Measurements from ENCODE around the gene RAP1GAP2.
A peak's percentile ranks its signal among the peaks of the same experiment; 100 is the strongest.
"Not testable (repeated sequence)": the region's sequence is repeated elsewhere in the genome, so short reads cannot be mapped to it uniquely, and the experiment has no call there.

Gene RAP1GAP2

GRCh38 chr17:3030852-3031470, 234.7 kb downstream of the RAP1GAP2 start:
- DNase-seq, result not testable (repeated sequence)

- no peak for DNase-seq
Observed at GRCh38 chr17:3032258-3033247, 236.3 kb downstream of the RAP1GAP2 start.

GRCh38 chr17:3033248-3033640, 237.0 kb downstream of the RAP1GAP2 start:
- no peak for DNase-seq

DNA sequence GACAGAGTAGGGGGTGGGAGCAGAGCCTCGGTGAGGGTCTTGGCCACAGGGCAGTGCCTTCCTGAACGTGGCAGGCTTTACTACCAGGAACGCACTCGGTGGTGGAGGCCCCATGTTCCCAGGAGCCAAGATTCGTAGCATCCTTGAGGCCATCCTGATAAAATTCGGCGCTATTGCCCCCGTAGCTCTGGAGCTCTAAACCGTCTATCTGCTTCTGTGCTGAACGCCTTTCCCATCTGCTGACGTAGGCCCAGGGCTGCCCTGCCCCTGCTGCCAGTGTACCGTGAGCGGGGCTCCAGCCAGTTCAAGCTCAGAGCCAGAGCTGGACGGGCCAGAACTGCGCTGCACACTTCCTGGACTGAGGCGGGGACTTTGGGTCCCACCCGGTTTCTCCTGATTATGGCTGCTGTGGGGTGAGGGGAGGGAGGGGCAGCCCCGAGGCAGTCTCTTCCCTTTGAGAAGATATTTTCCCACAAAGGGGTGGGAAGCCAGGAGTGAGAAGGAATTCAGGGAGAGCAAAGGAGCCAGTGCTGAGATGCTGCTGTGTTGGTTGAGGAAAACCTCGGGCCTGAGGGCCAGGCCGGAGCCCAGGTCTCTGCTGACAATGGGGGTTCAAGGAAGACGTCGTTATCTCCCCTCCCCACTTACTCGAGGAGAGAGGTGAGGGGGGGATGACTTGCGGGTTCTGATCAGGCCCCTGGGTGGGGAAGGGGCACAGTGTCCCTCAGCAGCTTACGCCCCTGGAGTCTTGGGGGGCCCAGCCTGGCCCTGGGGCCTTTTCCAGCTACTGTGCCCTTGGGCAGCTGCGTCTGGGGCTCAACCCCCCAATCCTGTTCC, 237.7 kb downstream of the RAP1GAP2 start:
- DNase-seq, result no peak

GRCh38 chr17:3034578-3034920, 238.3 kb downstream of the RAP1GAP2 start:
- DNase-seq, result no peak

DNA sequence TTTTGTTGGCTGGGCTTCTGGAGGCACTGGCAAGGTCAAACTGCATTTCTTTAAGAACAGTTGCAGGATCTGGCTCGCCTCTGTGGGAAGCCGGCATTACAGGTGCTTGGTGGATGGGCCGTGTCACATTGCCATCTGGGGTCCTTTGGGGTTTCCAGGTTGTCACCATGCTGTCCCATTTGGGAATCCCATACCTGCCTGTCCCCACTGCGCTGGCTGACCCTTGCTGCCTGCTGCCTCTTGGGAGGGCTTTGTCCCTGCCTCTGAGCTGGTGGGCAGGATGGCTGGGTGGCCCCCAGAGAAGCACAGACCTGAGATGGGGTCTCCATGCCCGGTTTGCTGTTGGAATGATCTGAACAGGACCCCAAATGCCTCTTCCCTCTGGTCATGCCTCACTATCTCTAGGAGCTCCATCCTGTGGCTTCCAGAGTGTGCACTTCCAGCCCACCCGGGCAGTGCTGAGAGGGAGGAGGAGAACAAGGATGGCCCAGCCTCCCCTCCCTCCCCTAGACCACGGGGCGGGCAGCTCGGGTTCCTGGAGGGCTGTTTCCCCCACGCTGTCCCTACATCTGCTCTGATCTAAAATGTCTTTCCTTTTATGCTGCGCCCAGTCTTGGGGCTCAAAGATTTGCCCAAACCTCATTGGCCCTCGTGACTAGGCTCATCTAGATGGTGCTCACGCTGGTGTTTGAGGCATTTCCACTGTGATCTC, 239.2 kb downstream of the RAP1GAP2 start:
- DNase-seq, result no peak

GRCh38 chr17:3035968-3036280, 239.7 kb downstream of the RAP1GAP2 start:
- no peak for DNase-seq

DNA sequence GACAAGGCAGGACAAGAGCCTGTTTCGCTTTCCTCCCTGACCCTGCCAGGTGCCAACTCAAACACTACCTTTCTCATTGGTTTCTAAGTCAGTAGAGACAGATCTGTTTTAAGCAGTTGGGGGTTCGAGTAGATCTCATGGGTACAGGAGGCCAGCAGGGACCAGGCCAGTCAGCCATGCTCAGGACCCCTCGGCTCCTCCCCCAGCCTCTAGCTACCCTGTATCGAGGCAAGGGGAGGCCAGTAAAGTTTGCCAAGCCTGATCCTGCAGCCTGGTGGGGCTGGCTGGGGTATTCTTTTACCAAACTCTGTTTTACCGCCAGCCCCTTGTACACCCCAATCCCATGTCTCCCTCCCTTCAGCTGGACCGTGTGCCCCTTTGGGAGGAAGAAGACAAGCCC, 240.6 kb downstream of the RAP1GAP2 start:
- no peak for DNase-seq

DNA sequence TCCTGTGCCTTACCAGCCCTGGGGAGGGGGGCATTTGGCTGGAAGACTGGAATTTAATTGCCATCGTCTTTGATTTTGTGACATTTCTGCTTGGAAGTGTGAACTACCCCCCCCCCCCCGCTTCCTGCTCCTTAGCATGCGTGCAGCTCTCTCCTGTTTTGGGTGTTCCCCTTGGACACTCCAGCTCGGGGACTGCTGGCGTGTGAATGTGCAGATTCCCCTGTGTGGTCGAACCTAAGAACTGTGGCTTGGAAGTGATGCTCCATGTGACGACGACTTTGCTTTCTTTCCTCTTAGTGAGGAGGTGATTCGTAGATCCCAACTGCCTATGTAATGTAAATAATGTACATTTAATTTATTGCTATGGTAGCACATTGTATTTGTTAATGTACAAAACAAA, 241.0 kb downstream of the RAP1GAP2 start:
- no peak for DNase-seq

DNA sequence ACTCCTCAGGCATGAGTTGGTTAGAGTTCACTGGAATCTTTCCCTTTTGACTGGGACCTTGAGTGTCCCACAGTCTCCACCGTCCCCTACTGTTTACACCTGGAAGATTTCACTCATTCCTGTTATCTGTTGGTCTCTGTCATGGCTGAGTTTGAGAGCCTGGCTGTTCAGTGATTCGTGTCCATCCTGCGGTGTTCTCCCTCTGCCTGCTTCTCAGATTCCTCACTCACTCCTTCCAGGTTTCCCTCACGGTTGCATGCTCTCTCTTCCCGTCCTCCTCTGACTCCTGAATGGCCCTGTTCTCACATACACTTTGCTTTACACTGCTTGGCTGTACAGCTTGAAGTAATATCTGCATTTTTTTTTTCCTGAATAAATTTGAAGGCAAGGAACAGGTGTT, 242.7 kb downstream of the RAP1GAP2 start:
- no peak for DNase-seq

GRCh38 chr17:3039736-3040135, 243.5 kb downstream of the RAP1GAP2 start:
- DNase-seq, result no peak

DNA sequence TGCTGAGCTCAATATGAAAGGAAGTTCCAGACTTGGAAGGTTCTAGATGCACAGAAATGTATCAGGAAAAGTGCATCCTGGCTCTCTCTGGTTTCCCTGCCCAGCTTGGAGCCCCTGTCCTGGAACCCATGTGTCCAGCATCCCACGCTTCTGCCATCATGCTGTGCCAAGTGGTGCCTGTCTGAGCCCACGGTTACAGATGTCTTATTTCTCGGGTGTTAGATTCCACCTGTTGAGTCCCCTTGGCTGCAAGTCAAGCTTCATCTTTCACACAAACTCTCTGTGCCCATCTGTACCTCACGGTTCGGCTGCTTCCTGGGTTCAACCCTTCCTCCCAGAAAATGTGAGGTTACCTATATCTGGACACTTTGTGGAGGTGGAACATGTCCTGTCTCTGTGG, 244.6 kb downstream of the RAP1GAP2 start:
- DNase-seq, result no peak

DNA sequence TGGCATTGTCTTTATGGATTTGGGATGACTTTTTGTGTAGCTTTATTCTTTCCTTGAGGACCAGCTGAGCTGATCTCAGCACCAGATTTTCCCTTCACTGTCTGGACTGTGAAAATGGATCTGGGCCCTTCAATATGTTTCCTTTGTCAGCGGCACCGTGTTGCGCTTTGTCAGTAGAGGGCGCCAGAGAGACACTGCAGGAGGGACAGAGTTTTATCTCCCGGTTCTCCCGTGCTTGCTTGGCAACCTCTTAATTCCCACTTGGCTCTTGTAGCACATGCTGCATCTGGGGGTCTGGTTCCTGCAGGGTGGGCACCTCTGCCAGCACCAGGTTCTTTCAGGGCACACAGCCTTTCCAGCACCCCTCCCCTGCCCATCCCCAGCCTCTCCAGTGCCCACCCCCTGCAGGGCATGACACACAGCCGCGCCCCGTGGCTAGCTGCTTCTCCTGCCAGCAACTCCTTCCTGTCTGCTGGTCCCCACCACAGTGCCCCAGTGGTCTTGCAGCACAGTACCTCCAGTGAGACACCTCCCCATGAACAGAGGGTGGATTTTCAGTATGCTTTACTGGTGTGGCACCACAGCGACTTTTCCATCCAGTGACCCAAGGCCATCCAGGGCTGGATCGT, 247.6 kb downstream of the RAP1GAP2 start:
- no peak for DNase-seq

- DNase-seq, result no peak
Observed at GRCh38 chr17:3046753-3047152, 250.5 kb downstream of the RAP1GAP2 start.

DNA sequence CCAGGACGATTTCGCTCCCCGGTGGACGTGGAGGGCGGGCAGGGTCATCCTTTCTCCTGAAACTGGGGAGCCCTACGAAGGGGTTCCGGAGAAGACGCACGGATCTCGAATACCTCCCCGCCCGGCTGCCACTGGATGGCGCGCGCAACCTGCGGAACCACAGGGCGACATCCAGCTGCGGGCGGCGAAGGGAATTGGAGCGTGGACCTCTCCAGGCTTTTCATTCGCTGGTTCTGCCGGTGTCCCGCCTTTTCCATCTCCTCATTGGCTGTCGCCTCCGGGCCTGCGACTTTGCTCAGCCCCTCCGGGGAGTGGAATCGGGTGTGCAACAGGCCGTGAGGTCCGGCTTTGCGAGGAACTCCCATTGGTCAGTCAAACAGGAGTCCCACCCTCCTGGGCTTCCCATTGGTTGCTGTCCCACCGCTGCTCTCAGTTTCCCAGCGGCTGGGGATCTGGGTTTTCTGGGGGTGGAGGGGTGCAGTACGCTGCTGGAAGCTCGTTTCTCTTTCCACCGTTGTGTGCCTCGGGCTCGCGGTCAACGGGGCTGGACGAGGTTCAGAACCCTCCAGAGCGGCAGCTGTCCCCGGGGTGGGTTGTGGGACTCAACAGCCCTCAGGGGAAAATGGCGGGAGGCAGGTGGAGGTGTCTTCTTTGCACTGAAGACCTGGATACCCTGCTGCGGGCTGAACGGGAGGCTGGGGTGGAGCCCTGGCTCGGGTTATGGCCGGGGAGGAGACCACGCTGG, 252.7 kb downstream of the RAP1GAP2 start:
- DNase-seq, result peak; percentile 62

DNA sequence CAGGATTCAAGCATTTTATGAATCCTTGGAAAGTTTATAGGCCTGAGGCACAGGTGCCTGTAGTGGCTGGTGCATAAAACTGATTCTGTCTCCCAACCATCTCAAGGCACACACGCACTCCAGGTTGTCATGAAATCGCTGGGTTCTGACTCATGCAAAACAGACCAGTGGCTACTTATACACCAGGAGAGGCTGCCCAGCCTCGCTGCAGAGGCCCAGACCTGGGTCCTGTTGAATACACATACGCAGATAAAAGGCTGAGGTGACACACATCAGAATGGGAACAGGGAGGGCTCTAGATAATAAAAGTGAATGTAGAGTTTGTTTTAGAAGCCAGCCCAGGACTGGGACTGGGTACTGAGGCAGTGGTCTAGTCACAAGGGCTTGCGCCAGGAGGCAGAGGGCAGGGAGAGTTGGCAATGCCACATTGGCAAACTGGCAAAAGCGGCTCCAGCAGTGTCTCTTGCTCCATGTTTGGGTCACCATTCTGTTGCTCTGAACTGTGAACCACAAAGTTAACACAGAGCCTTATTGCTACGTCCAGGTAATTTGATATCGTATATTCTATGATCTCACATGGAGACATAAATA, 253.6 kb downstream of the RAP1GAP2 start:
- DNase-seq, result no peak

GRCh38 chr17:3054868-3055267, 258.6 kb downstream of the RAP1GAP2 start:
- not testable (repeated sequence) for DNase-seq

DNA sequence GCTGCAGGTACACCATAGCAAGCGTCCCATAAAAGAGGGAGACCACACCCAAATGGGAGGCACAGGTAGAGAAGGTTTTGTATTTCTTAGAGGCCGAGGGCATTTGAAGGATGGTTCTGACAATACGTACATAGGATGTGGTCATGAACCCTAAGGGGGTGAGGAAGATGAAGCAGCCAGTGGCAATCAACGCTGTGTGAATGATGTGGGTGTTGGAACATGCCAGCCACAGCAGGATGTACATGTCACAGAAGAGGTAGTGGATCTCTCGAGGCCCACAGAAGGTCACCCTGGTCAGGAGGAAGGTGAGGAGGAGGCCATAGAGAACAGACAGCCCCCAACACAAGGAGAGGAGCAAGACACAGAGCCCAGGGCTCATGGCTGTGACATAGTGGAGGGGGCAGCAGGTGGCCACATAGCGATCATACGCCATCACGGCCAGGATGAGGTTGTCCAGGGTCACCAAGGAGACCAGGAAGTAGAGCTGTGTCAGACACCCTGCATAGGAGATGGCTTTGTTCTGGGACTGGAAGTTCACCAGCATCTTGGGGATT, 266.7 kb downstream of the RAP1GAP2 start:
- not testable (repeated sequence) for DNase-seq

GRCh38 chr17:3063507-3063906, 267.3 kb downstream of the RAP1GAP2 start, which contains the start of gene OR1D5:
Gene OR1D5 (minus strand): TSS chr17:3063607. CDS start chr17:3063607, 0 bp downstream.
- not testable (repeated sequence) for DNase-seq

DNA sequence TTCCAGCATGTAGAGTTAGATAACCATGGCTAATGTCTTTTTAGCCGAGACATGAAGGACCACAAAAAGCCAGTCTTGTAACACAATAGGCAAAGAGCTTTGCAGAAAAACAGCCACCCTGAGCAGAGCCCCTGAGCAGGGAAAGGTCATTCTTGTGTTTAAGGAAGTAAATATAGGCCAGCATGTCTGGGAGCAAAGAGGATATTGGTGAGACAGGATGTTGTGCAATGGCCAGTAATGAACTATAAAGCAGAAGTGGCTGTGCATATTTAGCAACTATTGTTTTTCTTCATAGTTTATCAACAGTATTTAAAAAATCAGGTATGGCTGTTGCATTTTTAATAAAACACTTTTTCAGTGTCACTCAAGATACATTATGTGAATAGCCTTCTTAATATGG, 269.0 kb downstream of the RAP1GAP2 start:
- DNase-seq, result not testable (repeated sequence)

DNA sequence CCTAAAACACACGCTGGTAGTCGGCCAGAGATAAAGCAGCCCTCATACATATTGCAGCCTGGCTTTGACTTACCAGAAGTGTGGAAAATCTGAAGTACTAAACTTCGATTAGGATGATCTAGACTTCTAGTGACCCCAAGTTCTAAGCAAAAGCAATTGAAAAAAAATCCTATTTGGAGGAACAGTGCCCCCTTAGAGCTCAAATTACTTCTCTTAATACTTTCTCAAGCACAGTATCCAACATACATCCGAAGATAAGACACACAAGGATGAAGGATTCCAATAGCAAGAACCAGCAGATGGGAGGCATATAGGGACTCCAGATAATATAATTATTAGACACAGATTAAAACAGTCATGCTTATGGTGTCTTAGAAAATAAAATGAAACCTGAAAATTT, 277.6 kb downstream of the RAP1GAP2 start:
- not testable (repeated sequence) for DNase-seq
